GM15510 (cell line): ENCODE data around the gene MYEF2.

ENCODE experiments used
- POLR2A ChIP-seq: IDR thresholded peaks from 3 replicates; pipeline ENCODE4 v1.6.1; 2011; ENCODE audit warnings: borderline replicate concordance; ENCODE audit not compliant: insufficient read length; ENCODE audit errors: extremely low read depth

Gene MYEF2

DNA sequence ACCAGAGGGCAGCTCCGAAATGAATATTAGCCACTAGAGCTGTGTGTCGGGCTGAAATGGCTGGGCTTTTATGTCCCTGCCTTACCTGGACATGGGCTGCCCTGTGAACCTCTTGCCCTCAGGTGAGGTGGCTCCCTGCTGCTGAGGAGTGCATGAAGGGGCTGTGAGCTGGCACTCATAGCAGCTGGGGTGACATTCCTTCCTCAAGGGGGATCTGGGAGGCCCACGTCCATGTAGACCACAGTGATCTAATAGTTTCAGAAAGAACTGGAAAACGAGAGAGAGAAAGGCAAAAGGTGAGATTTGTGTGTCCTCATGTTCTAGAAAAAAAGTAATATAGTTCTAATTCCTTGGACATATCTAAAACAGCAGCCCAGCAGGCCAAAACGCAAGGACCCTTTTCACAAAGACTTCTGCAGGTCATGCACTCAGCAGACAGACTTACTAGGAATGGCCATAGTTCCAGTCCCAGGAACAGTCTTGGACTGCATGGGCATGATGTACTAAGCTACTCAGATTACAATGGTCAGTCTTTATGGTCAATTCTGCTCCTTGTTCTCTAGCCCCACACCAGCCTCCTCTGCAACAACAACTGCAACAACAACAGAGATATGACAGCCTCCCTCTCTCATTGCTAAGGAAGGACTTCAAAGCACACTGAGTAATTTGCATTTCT lies 68.1 kb downstream of the MYEF2 start:
- no peak for TF ChIP-seq POLR2A

DNA sequence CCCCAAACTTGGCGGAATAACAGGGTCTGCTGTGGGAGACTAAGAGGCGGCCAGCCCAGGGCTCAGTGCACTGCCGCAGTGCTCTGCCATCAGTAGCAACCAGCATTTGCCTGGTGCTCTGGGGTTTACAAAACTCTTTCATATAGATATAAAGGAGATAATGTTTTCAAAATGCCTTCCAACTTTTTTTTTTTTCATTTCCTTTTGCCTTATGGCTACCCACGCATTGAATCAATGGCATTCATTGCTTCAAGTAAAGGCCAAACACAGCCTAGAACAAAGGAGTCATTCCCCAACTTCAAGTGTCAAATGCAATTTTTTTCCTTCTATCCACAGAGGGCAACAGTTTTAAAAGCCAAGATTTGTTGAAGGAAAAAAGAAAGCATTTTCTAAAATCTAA lies 68.9 kb downstream of the MYEF2 start:
- no peak for TF ChIP-seq POLR2A

DNA sequence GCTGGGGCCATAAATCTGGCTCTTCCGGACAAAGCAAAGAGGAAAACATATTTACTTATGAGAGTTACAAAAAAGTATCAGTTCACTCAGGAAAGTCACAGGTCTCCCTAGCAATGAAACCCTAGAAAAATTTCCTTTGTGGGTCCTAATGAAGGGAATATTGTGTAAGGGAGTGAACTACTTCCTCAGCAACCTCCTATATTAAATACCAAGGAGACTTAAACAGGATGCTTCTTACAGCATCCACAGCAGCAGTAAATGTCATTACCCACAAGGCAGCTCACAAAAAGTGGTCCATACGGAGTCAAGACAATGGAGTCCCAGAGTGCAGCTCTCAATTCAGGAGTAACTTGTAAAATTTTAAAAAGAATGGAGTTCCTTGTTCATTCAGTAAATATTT lies 72.2 kb downstream of the MYEF2 start:
- TF ChIP-seq POLR2A, result no peak

DNA sequence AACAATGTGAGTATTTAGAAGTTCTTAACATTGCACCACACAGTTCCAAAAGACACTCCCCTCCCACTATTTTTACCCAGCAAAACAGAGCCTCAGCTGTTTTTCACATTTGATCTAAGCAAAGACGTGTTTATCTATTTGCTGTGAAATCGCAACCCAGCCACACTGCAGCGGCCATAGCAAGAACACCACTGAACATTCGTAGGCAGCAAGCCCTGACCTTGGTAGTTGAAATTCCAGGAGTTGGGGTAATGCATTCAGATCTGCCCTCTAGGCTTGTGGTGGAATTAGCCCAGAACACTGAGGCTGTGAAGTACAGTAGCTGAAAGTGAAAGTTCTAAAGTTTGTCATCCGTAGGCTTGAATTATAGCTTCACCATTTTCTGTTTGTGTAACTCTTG lies 74.4 kb downstream of the MYEF2 start:
- no peak for TF ChIP-seq POLR2A

DNA sequence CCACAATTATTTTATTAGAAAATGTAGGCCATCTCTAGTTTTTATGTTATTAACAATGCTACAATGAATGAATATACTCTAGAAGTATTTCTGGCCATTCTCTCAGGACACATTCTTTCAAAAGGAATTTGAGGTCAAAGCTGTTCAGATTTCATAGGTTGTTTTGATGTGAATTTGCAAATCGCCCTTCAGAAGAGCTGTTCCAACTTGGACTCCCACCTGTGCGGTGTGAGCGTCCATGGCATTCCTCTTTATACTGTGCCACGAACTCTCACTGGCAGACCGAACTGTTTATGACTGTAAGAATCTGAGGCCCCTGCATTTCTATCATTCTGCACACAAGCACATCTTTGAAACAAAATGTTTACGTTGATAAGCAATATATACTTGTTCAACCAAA lies 75.9 kb downstream of the MYEF2 start:
- TF ChIP-seq POLR2A, result no peak

DNA sequence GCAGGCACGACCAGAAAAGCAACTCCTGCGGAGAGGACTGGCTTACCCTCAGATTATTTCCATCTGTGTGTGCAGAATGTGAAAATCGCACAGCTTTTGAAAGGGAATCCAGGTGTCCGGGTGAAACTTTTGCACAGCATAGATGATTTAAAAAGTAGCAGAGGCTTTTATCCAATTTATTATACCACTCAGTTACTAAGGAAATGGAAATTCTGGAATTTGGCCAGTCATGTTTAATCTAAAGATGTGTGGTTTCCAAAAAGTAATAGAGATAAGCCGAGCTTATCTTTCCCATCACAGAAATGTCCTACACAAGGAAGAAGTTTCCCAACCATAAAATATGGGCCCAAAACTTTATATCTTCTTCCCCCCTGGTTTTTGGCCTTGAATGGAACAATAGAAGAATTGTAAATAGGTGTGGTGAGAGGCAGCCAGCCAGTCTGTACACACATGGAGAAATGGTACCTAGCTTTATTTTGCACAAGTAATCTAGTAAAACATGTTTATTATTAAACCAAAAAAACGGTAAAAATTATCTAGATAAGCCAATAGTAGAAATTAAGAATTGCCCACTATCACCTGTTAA lies 76.6 kb downstream of the MYEF2 start:
- no peak for TF ChIP-seq POLR2A

DNA sequence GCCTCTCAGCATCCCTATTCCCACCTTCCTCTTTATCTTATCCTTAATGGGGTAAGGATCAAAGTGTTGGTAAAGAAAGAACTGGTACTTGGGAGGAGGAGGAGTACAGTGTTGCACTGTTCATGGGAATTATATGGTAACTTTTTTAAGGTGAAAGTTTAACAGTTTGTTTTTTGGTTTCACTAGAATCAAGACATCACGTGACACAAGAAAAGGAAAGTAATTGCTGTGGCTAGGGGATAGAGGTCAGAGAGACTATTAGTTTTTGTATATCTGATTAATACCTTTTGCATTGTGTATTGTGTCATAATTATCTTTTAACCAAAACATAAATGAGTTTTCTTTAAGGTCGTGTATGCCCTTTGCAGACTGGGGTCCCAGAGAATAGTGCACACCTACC lies 80.8 kb downstream of the MYEF2 start:
- no peak for TF ChIP-seq POLR2A

DNA sequence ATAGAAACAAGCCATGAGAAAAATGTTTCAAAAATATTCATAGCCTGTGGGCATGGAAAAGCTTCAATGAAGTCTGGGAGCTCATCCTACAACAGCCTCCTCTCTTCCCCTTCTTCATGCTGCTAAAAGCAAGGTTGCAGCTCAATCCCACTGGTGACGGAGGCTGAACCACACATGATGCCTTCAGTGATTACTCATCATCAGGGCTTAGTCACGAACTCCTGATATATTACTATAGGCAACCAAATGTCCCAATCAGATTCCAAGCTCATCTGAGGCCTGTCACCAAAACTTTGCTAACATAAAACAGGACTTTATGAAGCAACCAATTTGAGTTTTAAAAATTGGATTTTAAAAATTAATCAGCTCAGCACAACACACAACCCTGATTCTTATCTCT lies 81.3 kb downstream of the MYEF2 start:
- no peak for TF ChIP-seq POLR2A

DNA sequence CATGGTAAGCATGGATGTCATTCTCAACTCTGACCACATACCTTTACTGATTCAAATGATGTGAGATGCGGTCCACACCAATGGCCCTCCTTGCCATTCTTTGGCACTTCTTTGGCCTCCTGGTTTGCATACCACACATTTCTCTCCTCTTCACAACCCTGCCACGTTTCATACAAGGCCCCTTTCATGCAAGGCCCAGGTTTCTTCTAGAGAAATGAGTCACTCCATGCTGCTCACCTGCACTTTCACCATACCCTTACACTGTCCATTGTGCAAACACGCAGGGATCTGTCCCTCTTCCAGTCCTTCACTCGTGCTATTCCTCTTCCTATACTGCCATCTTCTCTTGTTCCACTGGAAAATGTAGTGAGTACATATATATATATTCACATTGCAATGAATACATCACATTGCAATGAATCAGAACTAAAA lies 81.7 kb downstream of the MYEF2 start:
- TF ChIP-seq POLR2A, result no peak

DNA sequence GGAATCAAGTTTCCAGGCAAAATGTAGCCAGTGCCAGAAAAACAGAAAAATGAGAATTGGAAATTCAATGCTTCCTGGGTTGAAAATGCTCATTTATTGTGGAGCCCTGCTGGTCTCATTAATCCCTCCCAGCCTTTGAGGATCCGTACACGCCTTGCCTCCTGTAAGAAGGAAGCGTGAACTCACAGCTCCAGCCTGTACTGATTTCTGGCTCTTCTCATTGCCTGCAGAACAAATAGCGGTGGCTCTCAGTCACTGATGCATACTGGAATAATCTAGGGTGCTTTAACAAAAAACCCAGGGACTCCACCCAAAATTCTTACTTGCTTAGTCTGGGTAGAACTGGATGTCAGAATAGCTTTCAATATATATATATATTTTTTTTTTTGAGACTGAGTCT lies 86.6 kb downstream of the MYEF2 start:
- TF ChIP-seq POLR2A, result no peak

DNA sequence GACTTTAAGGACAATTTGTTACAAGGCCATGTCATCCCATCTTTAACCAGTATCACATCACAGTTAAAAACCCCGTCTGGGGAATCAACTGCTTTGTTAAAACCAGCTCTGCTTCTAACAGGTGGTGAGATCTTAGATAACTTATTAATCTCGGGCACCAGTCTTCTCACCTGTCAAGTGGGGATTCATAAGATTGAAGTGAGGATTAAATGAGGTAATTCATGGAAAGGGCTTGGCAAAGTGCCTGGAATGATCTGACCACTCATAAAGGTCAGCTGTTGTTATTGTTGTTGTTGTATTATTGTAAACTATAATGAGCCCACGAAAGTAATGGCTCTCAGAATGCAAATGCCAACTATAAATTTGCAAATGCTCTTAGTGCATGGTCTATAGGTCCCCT lies 87.4 kb downstream of the MYEF2 start:
- no peak for TF ChIP-seq POLR2A

DNA sequence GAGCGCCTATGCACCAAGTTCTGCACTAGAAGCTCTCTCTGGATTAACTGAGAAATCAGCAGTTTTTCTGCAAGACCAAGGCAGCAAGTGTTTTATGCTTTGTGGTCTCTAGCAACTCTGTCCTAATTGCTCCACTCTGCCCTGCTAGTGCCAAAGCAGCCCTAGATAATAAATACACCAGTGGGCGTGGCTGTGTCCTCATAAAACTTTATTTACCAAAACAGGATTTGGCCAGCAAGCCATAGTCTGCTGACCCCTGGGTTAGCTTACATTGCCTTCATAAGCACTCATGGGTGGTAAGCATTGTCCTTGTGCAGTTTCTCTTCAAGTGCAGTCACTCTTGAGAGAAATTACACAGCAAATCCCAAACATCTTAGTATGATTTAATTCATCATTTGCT lies 88.0 kb downstream of the MYEF2 start:
- no peak for TF ChIP-seq POLR2A

DNA sequence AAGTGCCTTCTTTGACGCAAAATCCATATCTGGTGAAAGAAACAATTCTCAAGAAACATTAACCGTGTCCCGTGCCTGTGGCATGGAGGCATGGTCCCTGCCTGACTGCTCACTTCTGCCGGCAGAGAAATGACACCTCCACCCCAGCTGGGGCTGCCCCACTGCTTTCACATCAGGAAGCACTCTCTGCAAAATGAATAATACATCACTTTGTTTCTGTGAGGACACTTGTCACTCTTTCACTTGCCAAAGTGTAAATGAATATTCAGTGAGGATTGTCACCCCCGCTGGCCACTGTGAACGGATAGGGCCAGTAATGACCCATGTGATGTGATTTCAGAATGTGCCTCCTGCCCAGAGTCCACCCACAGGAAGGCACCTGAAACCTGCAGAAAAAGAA lies 88.4 kb downstream of the MYEF2 start:
- TF ChIP-seq POLR2A, result no peak

DNA sequence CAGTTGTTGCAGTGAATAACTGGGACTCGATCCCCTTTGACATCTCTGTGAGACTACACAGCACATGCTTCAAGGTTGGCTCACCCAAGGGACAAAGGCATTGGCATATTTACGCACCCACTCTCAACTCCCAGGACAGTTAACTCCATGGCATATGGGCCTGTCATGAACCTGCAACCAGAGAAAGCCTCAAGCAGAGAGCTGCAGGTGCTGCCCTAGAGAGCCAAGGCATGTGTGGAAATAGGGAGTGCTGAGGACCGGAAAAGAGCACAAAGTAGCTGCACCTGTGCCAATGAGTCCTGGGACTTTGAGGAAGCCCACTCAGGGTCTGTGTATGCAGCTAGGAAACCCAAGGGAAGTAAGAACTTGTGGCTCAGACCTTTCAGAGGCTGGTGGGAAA lies 90.3 kb downstream of the MYEF2 start:
- no peak for TF ChIP-seq POLR2A

DNA sequence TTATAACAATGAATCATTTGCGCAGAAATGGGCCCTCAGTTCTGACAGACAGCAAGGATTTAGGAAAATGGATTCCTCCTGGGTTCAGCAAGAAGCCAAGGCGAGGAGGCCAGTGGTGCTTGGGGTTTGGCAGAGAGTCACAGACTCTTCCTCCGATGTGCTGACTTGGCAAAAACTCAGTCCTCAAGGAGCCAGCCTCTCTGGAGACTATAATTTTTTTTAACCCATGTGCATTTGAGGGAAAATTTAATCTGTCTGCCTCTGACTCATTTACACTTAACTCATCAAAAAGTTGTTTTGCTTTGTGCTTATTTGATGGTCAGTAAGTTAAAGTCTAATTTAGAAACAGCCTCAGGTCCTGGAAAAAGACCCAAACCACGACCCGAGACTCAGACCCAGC lies 91.5 kb downstream of the MYEF2 start:
- TF ChIP-seq POLR2A, result no peak

DNA sequence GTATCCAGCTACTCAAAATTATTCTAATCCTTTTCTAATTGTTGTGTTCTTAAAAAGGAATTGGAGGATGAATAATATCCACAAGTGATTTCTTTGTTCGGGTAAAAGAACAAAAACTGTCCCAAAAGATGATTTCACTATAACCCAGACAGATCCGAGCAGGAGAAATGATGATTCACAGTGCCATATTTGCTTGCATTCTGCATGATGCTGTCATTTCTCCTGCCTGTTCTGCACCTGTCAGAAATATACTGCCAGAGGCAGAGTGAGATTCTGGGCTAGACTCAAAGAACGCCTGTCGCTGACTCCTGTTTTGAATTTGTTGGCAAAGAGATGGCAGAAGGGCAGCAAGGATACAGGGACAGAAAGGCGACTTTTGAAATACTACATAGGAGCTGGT lies 92.0 kb downstream of the MYEF2 start:
- TF ChIP-seq POLR2A, result no peak

DNA sequence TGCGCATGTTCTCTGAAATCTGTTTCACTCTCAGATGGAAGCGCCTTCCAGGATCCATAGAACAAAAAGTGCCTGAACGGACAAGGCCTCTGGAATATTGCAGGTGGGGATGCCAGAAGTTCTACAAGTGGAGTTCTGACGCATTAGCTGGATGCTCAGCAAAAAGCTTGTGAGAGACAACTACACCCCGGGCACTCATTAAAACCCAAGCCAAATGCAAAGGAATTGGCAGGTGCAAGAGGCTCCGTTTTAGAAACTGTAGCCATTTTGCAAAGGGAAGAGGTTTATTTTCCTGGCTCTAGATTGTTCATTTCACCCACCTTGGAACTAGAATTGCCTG lies 92.5 kb downstream of the MYEF2 start:
- no peak for TF ChIP-seq POLR2A
